Stimulated activated CD4-positive, alpha-beta T cell treated with anti-CD3 and anti-CD28 coated beads, Interleukin-1b, Interleukin-23, amount 100 ng/mL, for 4 hours (primary cell): ENCODE results near the gene KIAA1217.

ENCODE experiments used
- DNase-seq, 2 donors: peaks; one replicate each; pipeline ENCODE4 v3.0.0-alpha.2; 2020; ENCODE audit warnings: low read depth in 2 of 2

Gene KIAA1217

DNA sequence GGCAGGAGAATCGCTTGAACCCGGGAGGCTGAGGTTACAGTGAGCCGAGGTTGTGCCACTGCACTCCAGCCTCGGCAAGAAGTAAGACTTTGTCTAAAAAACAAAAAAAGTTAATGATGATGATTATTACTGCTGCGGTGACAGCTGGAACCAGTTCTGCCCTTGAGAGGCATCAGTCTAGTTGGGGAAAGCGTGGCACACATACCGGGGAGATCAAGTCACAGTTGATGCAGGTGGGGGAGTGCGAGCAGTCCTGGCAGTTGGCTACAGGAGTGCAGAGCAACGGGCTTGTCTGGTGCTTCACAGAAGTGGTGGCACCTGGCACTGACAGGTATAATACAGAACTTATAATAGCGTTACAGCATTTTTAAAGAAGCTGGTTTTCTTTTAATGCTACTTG lies 341.7 kb downstream of the KIAA1217 start:
- DNase-seq: no peak

- no peak for DNase-seq
These were observed 342.2 kb downstream of the KIAA1217 start for GRCh38 chr10:24551161-24551560.

GRCh38 chr10:24552346-24553016 lies 343.5 kb downstream of the KIAA1217 start:
- DNase-seq: no peak

GRCh38 chr10:24553051-24553612 lies 344.2 kb downstream of the KIAA1217 start:
- DNase-seq: no peak

DNA sequence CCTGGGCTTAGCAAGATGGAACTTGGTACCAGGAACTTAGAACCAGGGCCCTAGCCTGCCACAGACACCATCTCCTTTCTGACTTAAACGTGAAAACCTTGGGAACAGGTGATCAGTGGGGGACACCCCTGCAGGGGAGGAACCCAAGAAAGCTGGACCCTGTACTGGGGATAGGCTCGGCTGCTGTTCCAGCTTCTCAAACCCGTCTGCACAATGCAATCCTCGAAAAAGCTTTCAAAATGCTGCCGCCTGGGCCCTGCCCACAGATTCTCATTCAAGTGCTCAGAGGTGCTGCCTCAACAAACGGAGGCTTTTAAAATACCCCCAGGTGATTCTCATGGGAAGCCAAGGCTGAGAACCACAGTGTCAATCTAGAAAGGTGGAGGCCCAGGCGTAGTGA lies 345.1 kb downstream of the KIAA1217 start:
- no peak for DNase-seq

DNA sequence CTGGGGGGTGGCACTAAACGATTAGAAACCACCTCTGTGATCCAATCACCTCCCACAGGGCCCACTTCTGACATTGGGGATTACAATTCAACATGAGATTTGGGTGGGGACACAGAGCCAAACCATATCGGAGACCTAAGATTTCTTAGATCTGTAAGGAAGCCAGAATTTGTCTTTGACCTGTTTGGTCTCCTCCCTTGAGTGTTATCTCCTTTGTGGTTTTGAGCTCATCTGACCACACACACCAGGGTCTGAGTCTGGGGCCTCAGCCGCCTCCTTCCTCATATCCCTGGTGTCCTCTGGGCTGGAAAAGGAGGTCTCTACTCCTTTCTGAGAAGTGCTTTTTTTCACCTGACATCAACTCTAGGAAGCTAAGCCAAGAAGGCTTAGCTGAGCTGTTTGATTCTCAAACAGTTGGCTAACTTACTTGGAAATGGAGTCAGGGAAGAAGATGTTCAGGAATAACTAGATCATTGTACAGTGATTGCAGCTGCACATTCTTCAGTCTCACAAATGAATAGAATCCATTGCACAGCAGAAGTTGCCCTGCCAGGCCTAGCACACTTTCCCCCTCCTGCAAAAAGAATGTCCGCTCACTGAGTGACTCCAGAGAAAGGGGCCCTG lies 347.3 kb downstream of the KIAA1217 start:
- no peak for DNase-seq

DNA sequence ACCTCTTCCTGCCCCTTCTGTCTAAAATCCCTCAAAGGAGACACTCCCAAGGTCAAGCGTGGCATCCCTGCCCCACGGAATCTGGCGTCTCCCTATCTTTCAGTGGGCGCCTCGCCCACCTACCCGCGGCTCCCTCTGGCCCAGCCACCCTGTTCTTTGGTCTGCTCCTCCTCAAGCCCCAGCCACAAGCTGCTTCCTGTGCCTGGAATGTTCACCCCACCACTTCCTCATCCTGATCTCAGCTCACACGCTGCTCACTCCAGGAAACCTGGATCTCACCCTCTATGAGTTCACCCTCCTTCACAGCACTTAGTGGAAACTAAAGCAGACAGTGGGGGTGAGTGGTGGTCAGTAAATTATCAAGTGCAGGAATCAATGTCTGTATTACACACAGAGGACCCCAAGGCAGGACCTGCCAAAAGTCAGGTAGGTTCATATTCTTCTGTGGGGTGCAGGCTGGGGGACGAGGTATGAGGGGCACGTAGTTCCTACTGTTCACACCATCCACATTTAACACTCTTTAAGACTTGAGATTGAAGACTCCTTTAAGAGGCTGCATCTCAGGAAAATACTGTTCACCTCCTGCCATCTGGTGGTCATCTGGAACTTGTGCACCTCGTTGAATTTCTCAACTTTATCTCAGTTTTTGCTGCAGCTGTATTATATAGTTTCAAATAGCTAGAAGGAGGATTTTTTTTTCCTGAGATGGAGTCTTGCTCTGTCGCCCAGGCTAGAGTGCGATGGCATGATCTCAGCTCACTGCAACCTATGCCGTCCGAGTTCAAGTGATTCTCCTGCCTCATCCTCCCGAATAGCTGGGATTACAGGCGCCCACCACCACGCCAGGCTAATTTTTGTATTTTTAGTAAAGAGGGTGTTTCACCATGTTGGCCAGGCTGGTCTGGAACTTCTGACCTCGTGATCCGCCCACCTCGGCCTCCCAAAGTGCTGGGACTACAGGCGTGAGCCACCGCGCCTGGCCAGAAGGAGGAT lies 348.1 kb downstream of the KIAA1217 start:
- no peak for DNase-seq

GRCh38 chr10:24561453-24561852 lies 352.5 kb downstream of the KIAA1217 start:
- no peak for DNase-seq

- DNase-seq: no peak
These were observed 359.1 kb downstream of the KIAA1217 start for GRCh38 chr10:24568042-24568441.

DNA sequence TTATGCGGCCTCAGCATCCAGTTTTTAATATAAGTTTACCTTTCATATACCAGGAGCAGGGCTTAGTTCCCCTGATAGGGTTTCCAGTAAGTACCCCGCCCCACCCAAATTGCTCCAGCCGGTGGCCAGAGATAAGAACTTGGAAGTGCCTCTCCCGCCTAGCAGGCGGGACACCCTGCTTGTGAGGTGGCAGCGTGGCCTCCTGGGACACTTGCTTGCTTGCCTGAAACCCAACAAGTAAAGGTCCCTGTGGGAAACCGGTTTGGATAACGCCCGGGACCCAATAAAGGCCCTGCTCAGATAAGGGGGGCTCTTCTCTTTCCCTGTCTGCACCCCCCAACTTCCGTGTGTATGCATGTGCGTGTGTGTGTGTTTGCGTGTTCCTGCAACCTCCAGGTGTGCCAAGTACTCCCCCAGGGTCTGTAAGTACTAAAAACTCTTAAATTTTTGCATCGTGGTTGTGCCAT lies 360.4 kb downstream of the KIAA1217 start:
- no peak for DNase-seq

- no peak for DNase-seq
These were observed 361.1 kb downstream of the KIAA1217 start for GRCh38 chr10:24569828-24570657.

GRCh38 chr10:24570658-24571426 lies 361.9 kb downstream of the KIAA1217 start:
- DNase-seq: no peak

GRCh38 chr10:24571870-24572450 lies 363.0 kb downstream of the KIAA1217 start:
- DNase-seq: no peak

DNA sequence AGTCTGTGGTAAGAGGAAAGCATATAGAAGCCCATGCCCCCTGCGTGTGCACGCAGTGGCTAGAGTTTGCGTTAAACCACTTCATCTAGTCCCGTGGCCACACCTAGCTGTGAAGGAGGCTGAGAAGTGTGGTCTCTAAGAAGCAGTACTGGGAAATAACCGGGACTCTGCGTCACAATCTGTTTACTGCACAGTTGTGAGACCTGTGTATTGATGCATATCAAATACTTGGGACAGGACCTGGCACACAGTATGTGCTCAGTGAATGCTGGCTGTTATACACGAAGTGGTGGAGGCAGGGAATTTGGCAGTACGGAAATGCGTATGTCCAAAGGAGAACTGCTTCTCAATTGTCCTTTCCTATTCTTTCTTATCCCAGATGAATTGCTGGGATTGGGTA lies 365.2 kb downstream of the KIAA1217 start:
- DNase-seq: no peak

GRCh38 chr10:24574578-24575155 lies 365.7 kb downstream of the KIAA1217 start:
- DNase-seq: no peak

- DNase-seq: no peak
These were observed 366.6 kb downstream of the KIAA1217 start for GRCh38 chr10:24575481-24576002.

DNA sequence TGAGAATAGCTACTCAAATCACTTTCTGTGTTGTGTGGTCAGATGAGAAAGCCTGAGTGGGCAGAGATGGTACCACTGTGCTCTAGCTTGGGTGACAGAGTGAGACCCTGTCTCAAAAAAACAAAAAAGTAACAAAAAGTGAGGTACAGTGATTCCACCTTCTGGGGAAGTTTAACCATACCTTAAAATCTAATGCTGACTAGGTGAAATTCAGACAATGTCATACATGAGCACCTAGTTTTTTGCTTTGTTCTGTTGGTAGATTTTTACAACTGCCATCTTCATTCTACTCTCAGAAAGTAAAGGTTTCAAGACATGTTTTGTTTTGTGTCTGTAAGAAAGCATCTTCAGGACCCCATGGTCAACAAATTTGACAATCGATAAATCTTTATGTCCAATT lies 370.5 kb downstream of the KIAA1217 start:
- DNase-seq: no peak

- no peak for DNase-seq
These were observed 371.0 kb downstream of the KIAA1217 start for GRCh38 chr10:24579906-24580305.

DNA sequence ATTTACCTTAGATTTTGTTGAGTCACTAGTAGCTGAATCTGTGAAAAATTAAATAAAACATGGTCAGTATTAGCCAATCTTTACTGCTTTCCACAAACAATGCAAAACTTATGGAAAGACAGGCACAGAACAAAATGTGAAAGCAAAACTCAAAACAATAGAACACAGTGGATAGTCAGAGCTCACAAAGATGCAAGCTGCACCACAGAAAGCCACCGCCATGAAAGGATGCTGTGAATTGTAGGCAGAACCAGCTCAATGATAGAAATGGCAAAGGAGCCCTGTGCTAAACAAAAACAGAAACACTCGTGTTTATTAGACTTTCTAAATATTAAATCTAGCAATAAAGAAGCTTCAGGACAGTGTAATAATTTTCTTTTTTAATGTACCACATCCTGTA lies 380.3 kb downstream of the KIAA1217 start:
- DNase-seq: no peak
